H1 (cell line): Measurements from ENCODE around the gene FTHL17. TPM values are rescaled to one million over a fixed set of nuclear protein-coding genes. Genes with fewer than 3 reads are reported as not detected.

ENCODE experiments used
- BACH1 ChIP-seq: IDR thresholded peaks from 2 replicates; pipeline ENCODE4 v1.6.1; 2012; ENCODE audit warnings: low read length, improper control_type of control experiment
- CHD1 ChIP-seq: IDR thresholded peaks from 2 replicates; pipeline ENCODE4 v1.6.1; 2012; ENCODE audit warnings: low read depth, low read length, improper control_type of control experiment
- EGR1 ChIP-seq: IDR thresholded peaks from 2 replicates; pipeline ENCODE4 v1.6.1; 2011; ENCODE audit warnings: low read depth, low read length, borderline replicate concordance
- EZH2 ChIP-seq: fragments of 200-600 bp; sonication (generic); IDR thresholded peaks from 2 replicates; pipeline ENCODE4 v1.7.1; 2012; ENCODE audit warnings: low read depth, mild to moderate bottlenecking, moderate library complexity, low read length, inconsistent platforms; ENCODE audit not compliant: severe bottlenecking
- FOSL1 ChIP-seq: IDR thresholded peaks from 2 replicates; pipeline ENCODE4 v1.6.1; 2011; ENCODE audit warnings: mild to moderate bottlenecking, low read depth, low read length, moderate library complexity; ENCODE audit not compliant: insufficient read depth
- JUN ChIP-seq: IDR thresholded peaks from 2 replicates; pipeline ENCODE4 v1.6.1; 2011; ENCODE audit warnings: low read depth, mild to moderate bottlenecking, improper control_type of control experiment, low read length
- MAFK ChIP-seq: IDR thresholded peaks from 2 replicates; pipeline ENCODE4 v1.6.1; 2012; ENCODE audit warnings: low read depth, mild to moderate bottlenecking, improper control_type of control experiment, low read length
- SP4 ChIP-seq: IDR thresholded peaks from 2 replicates; pipeline ENCODE4 v1.6.1; 2012; ENCODE audit warnings: low read length, inconsistent platforms
- YY1 ChIP-seq: IDR thresholded peaks from 2 replicates; pipeline ENCODE4 v1.6.1; 2011; ENCODE audit warnings: low read depth, mild to moderate bottlenecking, low read length
- polyA plus RNA-seq, 7 experiments: library from polyadenylated mRNA; depleted of rRNA in 3 of 7; stranded (reverse) in 5 of 7; unstranded in 2 of 7; fragments of >200 nt in 5 of 7; fragments of 200-250 nt in 2 of 7; gene quantifications; 1 replicate in 5 of 7; 2 replicates in 1 of 7; 4 replicates in 1 of 7; pipeline versions ENCODE4 v1.2.1 to v1.2.3, GENCODE V29; 2011 to 2013; ENCODE audit warnings: missing spikeins in 2 of 7, mixed read lengths in 2 of 7
- total RNA-seq: library from RNA; stranded (reverse); fragmentation: NEBNext Ultra II Directional; extraction: Animal tissue kit (Norgen Biotek cat#: 25700); gene quantifications from 2 replicates; pipeline ENCODE4 v1.2.1, GENCODE V29; 2021
- TF ChIP-seq, protein P1 (sequence below): IDR thresholded peaks from 2 replicates; pipeline ENCODE4 v1.6.1; 2012; ENCODE audit warnings: inconsistent platforms

FTHL17 gene
- total and polyA plus RNA-seq, 2 of the 8 experiments (the other 6 are each of a cell fraction or from before 2014, with no cell fraction given): not detected

DNA sequence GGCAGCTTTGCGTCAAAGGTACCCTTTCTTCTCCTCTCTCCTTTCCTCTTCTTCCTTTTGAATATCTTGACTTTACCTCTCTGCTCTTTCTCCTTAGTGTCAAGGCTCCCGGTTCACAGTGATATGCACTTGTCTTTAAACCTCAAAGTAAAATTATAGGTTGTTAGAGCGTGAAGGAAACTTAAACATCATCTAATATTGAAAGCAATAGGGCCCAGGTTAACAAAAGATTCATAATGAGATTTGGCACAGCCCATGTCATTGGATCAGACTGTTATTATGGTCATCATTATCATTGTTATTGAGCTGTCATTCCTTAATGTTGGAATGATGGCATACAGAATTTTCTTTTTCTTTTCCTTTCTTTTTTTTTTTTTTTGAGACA lies 32.5 kb downstream of the FTHL17 start (continued):
- TF ChIP-seq YY1 (no peak), SP4 (no peak), EZH2 (no peak), JUN (no peak), BACH1 (no peak), FOSL1 (no peak), MAFK (no peak), EGR1 (no peak), CHD1 (no peak)
- TF ChIP-seq, protein P1, sequence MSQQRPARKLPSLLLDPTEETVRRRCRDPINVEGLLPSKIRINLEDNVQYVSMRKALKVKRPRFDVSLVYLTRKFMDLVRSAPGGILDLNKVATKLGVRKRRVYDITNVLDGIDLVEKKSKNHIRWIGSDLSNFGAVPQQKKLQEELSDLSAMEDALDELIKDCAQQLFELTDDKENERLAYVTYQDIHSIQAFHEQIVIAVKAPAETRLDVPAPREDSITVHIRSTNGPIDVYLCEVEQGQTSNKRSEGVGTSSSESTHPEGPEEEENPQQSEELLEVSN: no peak
